HG03108 (cell line): Measurements from ENCODE around the gene FAM13A.
"Not testable (repeated sequence)": the region's sequence is repeated elsewhere in the genome, so short reads cannot be mapped to it uniquely, and the experiment has no call there.

Experiments
- ATAC-seq: cut with Tn5 transposase; IDR thresholded peaks from one replicate; pipeline ENCODE4 v1.9.1; 2021; ENCODE audit warnings: moderate library complexity; ENCODE audit not compliant: unreplicated experiment

The FAM13A gene

GRCh38 chr4:89056953-89057398 lies at the start of gene FAM13A:
Gene FAM13A, minus strand, starts transcription at chr4:89057185. Its CDS starts 221 bp downstream, at chr4:89056964.
- peak; percentile 51 for ATAC-seq

GRCh38 chr4:89105726-89106125 lies 48.7 kb upstream of the FAM13A start:
- ATAC-seq, result no peak

- peak; percentile 92 for ATAC-seq
These were observed 44.5 kb upstream of the FAM13A start for GRCh38 chr4:89101256-89102161.

- peak; percentile 13 for ATAC-seq
These were observed 43.9 kb upstream of the FAM13A start for GRCh38 chr4:89100853-89101252.

- no peak for ATAC-seq
These were observed 42.5 kb upstream of the FAM13A start for GRCh38 chr4:89099471-89099870.

GRCh38 chr4:89099034-89099433 lies 42.0 kb upstream of the FAM13A start:
- no peak for ATAC-seq

GRCh38 chr4:89078300-89078699 lies 21.3 kb upstream of the FAM13A start:
- no peak for ATAC-seq

- no peak for ATAC-seq
These were observed 20.8 kb upstream of the FAM13A start for GRCh38 chr4:89077761-89078160.

GRCh38 chr4:89072921-89073320 lies 15.9 kb upstream of the FAM13A start:
- ATAC-seq, result no peak

GRCh38 chr4:89071311-89071710 lies 14.3 kb upstream of the FAM13A start:
- no peak for ATAC-seq

- peak; percentile 52 for ATAC-seq
These were observed 13.1 kb upstream of the FAM13A start for GRCh38 chr4:89070041-89070440.

- peak; percentile 88 for ATAC-seq
These were observed 12.5 kb upstream of the FAM13A start for GRCh38 chr4:89069481-89069880.

GRCh38 chr4:89067417-89067816 lies 10.4 kb upstream of the FAM13A start:
- no peak for ATAC-seq

- no peak for ATAC-seq
These were observed 7.9 kb upstream of the FAM13A start for GRCh38 chr4:89064848-89065247.

- not testable (repeated sequence) for ATAC-seq
These were observed 859 bp upstream of the FAM13A start for GRCh38 chr4:89057844-89058243.

- ATAC-seq, result peak; percentile 29
These were observed 563 bp downstream of the FAM13A start for GRCh38 chr4:89056292-89056952.

GRCh38 chr4:89055157-89056080 lies 1.6 kb downstream of the FAM13A start:
- no peak for ATAC-seq

GRCh38 chr4:89054627-89055026 lies 2.4 kb downstream of the FAM13A start:
- no peak for ATAC-seq

GRCh38 chr4:89049853-89050252 lies 7.1 kb downstream of the FAM13A start:
- ATAC-seq, result no peak

GRCh38 chr4:89048906-89049601 lies 7.9 kb downstream of the FAM13A start:
- ATAC-seq, result no peak
